H9 (cell line): ENCODE data around the gene RBM38. TPM values are rescaled to one million over a fixed set of nuclear protein-coding genes. Genes with fewer than 3 reads are reported as not detected.
"Not testable (repeated sequence)": the region's sequence is repeated elsewhere in the genome, so short reads cannot be mapped to it uniquely, and the experiment has no call there.

Source experiments
- DNase-seq: peaks from one replicate; pipeline ENCODE4 v3.0.0-alpha.2; 2017
- H2AFZ ChIP-seq: one replicate; pipeline ENCODE4 v1.6.1; 2013; ENCODE audit warnings: mild to moderate bottlenecking, low read length, control low read depth, moderate library complexity
- H2AK5ac ChIP-seq: 2 replicates; pipeline ENCODE4 v1.6.1; 2013; ENCODE audit warnings: low read length, control low read depth, mixed read lengths; ENCODE audit not compliant: insufficient read length
- H2BK120ac ChIP-seq: one replicate; pipeline ENCODE4 v1.6.1; 2013; ENCODE audit warnings: low read depth, mild to moderate bottlenecking, low read length, control low read depth, inconsistent platforms; ENCODE audit not compliant: poor library complexity, severe bottlenecking
- H2BK12ac ChIP-seq: 2 replicates; pipeline ENCODE4 v1.6.1; 2013; ENCODE audit warnings: low read length, control low read depth, mixed read lengths, low read depth; ENCODE audit not compliant: insufficient read length
- H2BK15ac ChIP-seq: 2 replicates; pipeline ENCODE4 v1.6.1; 2013; ENCODE audit warnings: low read depth, low read length, control low read depth
- H2BK20ac ChIP-seq: one replicate; pipeline ENCODE4 v1.6.1; 2013; ENCODE audit warnings: low read depth, mild to moderate bottlenecking, low read length, control low read depth, inconsistent platforms; ENCODE audit not compliant: poor library complexity, severe bottlenecking
- H2BK5ac ChIP-seq: 2 replicates; pipeline ENCODE4 v1.6.1; 2013; ENCODE audit warnings: low read length, control low read depth, mixed read lengths; ENCODE audit not compliant: insufficient read length
- H3K14ac ChIP-seq: 2 replicates; pipeline ENCODE4 v1.6.1; 2013; ENCODE audit warnings: low read length, control low read depth; ENCODE audit not compliant: insufficient read depth
- H3K18ac ChIP-seq: 2 replicates; pipeline ENCODE4 v1.6.1; 2013; ENCODE audit warnings: low read depth, mild to moderate bottlenecking, mixed read lengths, low read length, control low read depth; ENCODE audit not compliant: insufficient read length
- H3K23ac ChIP-seq: 2 replicates; pipeline ENCODE4 v1.6.1; 2013; ENCODE audit warnings: low read length, control low read depth, mixed read lengths, low read depth; ENCODE audit not compliant: insufficient read length
- H3K23me2 ChIP-seq: 2 replicates; pipeline ENCODE4 v1.6.1; 2013; ENCODE audit warnings: low read depth, mild to moderate bottlenecking, mixed read lengths, low read length, control low read depth; ENCODE audit not compliant: insufficient read length, poor library complexity, severe bottlenecking
- H3K27ac ChIP-seq: 2 replicates; pipeline ENCODE4 v1.5.1; 2013; ENCODE audit warnings: low read length, control low read depth, mixed read lengths, low read depth; ENCODE audit not compliant: insufficient read length
- H3K27me3 ChIP-seq: 2 replicates; pipeline ENCODE4 v1.6.1; 2013; ENCODE audit warnings: low read length, control low read depth, inconsistent platforms; ENCODE audit not compliant: insufficient read depth
- H3K4ac ChIP-seq: 2 replicates; pipeline ENCODE4 v1.6.1; 2013; ENCODE audit warnings: low read depth, mild to moderate bottlenecking, control low read depth, inconsistent platforms, low read length, moderate library complexity
- H3K4me1 ChIP-seq: 2 replicates; pipeline ENCODE4 v1.6.1; 2013; ENCODE audit warnings: low read length, control low read depth, inconsistent platforms; ENCODE audit not compliant: insufficient read depth
- H3K4me2 ChIP-seq: 2 replicates; pipeline ENCODE4 v1.6.1; 2013; ENCODE audit warnings: low read length, control low read depth, mixed read lengths; ENCODE audit not compliant: insufficient read length, insufficient read depth
- H3K56ac ChIP-seq: 2 replicates; pipeline ENCODE4 v1.6.1; 2013; ENCODE audit warnings: low read depth, mild to moderate bottlenecking, mixed read lengths, low read length, control low read depth; ENCODE audit not compliant: insufficient read length
- H3K79me1 ChIP-seq: 2 replicates; pipeline ENCODE4 v1.6.1; 2013; ENCODE audit warnings: low read depth, mild to moderate bottlenecking, moderate library complexity, low read length, control low read depth, inconsistent platforms; ENCODE audit not compliant: insufficient read depth, poor library complexity, severe bottlenecking
- H3K79me2 ChIP-seq: 2 replicates; pipeline ENCODE4 v1.6.1; 2013; ENCODE audit warnings: low read length, control low read depth, inconsistent platforms; ENCODE audit not compliant: insufficient read depth
- H3K9ac ChIP-seq: 2 replicates; pipeline ENCODE4 v1.6.1; 2013; ENCODE audit warnings: low read length, control low read depth, mixed read lengths; ENCODE audit not compliant: insufficient read length; ENCODE audit errors: extremely low read depth
- H3K9me3 ChIP-seq: one replicate; pipeline ENCODE4 v1.6.1; 2013; ENCODE audit warnings: low read depth, low read length, inconsistent platforms; ENCODE audit not compliant: control insufficient read depth
- H3T11ph ChIP-seq: one replicate; pipeline ENCODE4 v1.6.1; 2013; ENCODE audit warnings: mild to moderate bottlenecking, low read length, control low read depth, inconsistent platforms
- H4K20me1 ChIP-seq: one replicate; pipeline ENCODE4 v1.6.1; 2013; ENCODE audit not compliant: control insufficient read depth, insufficient read length, insufficient read depth
- H4K5ac ChIP-seq: 2 replicates; pipeline ENCODE4 v1.6.1; 2013; ENCODE audit warnings: low read depth, mild to moderate bottlenecking, mixed read lengths, low read length, control low read depth; ENCODE audit not compliant: insufficient read length
- H4K8ac ChIP-seq: replicated peaks from 2 replicates; pipeline ENCODE4 v1.6.1; 2013; ENCODE audit warnings: low read length, control low read depth, mixed read lengths, low read depth; ENCODE audit not compliant: insufficient read length
- H4K91ac ChIP-seq: 2 replicates; pipeline ENCODE4 v1.6.1; 2013; ENCODE audit warnings: low read depth, mild to moderate bottlenecking, moderate library complexity, mixed read lengths, low read length, control low read depth; ENCODE audit not compliant: insufficient read length
- H3K27ac Mint-ChIP-seq, 3 experiments: 2 replicates in 2 of 3; 3 replicates in 1 of 3; pipeline ENCODE4 v1.8.0; 2020 to 2021; ENCODE audit warnings: mixed read lengths in 3 of 3, mild to moderate bottlenecking in 1 of 3, moderate library complexity in 1 of 3
- H3K27me3 Mint-ChIP-seq: 2 replicates; pipeline ENCODE4 v1.8.0; 2021; ENCODE audit warnings: low read depth, mild to moderate bottlenecking, moderate library complexity, mixed read lengths
- H3K36me3 Mint-ChIP-seq, 3 experiments: 2 replicates in 2 of 3; 3 replicates in 1 of 3; pipeline ENCODE4 v1.8.0; 2020 to 2021; ENCODE audit warnings: low read depth in 3 of 3, mixed read lengths in 3 of 3; ENCODE audit not compliant: insufficient read depth in 1 of 3
- H3K4me1 Mint-ChIP-seq, 2 experiments: 2 replicates each; pipeline ENCODE4 v1.8.0; 2020; ENCODE audit warnings: mixed read lengths in 2 of 2
- H3K4me3 Mint-ChIP-seq, 2 experiments: 2 replicates in 1 of 2; 3 replicates in 1 of 2; pipeline ENCODE4 v1.8.0; 2020 to 2021; ENCODE audit warnings: mild to moderate bottlenecking in 2 of 2, mixed read lengths in 2 of 2, moderate library complexity in 1 of 2
- H3K9me3 Mint-ChIP-seq, 2 experiments: 2 replicates in 1 of 2; 3 replicates in 1 of 2; pipeline ENCODE4 v1.8.0; 2020; ENCODE audit warnings: mild to moderate bottlenecking in 2 of 2, mixed read lengths in 2 of 2, moderate library complexity in 1 of 2
- WGBS: extraction: QIAGEN DNeasy Blood & Tissue Kit; methylation state at CpG from one replicate; pipeline ENCODE4 v1.1.7; 2013; ENCODE audit warnings: missing lambda C conversion rate, low lambda C conversion rate, mixed read lengths; ENCODE audit not compliant: insufficient read length; ENCODE audit errors: extremely low coverage; 5-methylcytosine and 5-hydroxymethylcytosine counted together
- total RNA-seq: library from RNA; stranded (reverse); gene quantifications from 2 replicates; pipeline ENCODE4 v1.2.1, GENCODE V29; 2021
- TF ChIP-seq, protein P1 (sequence below): fragments of 200-600 bp; sonication (generic); conservative IDR thresholded peaks from 3 replicates; pipeline ENCODE4 v1.8.0; 2021; ENCODE audit warnings: antibody characterized with exemption, mild to moderate bottlenecking

The RBM38 gene
- total RNA-seq, 1 experiment from 2014 or later = 66.8 TPM

DNA sequence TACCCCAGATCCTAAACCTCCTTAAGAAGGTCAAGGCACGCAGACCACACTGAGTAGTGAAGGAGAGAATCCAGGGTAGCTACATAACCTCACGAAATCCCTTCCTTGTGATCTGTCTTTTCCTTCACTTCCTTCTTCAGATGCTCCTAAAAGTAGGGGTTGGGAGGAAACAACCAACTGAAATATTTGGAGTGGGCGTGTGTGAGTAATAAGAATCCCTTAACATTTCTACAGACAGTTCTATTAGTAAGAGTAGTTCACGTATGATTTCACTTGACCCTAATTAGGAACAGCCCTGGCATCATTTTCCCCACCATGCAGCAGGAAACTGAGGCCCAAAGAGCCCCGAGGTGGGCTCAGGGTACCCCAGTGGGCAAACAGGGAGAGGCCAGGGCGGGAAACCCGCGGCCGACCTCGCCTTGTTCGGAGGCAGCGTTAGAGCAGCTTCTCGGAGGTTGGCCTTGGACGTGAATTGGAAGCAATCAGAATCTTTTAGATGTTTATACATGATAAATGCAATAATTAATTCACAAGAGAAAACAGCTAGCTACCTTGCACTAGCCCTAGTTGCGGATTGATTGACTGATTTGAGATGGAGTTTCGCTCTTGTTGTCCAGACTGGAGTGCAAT is 41.0 kb upstream of the RBM38 start:
- Histone ChIP-seq H3K9me3 (no peaks in the 10 kb centered on the region), H3K27ac (no peak overlapping the region), H3K56ac (no peak overlapping the region), H2BK120ac (no peak overlapping the region), H2BK15ac (no peak overlapping the region), H3K9ac (no peak overlapping the region), H3K23me2 (peaks cover 5% of the 10 kb centered on the region), H2AK5ac (no peak overlapping the region), H3K23ac (no peak overlapping the region), H2BK20ac (no peak overlapping the region), H3T11ph (no peak overlapping the region), H4K5ac (no peak overlapping the region), H2BK12ac (no peak overlapping the region), H3K4me1 (no peaks in the 10 kb centered on the region), H3K4ac (no peak overlapping the region), H2BK5ac (no peak overlapping the region), H3K18ac (no peak overlapping the region), H3K14ac (no peak overlapping the region), H4K91ac (no peak overlapping the region), H4K8ac (no peak overlapping the region), H3K79me2 (peaks cover 20% of the 10 kb centered on the region; the same call in 1 of the 2 replicates), H3K79me1 (peaks cover 6% of the 10 kb centered on the region), H3K27me3 (no peaks in the 10 kb centered on the region), H2AFZ (no peak overlapping the region), H3K4me2 (no peak overlapping the region), H4K20me1 (no peaks in the 10 kb centered on the region)
- TF ChIP-seq, protein P1, sequence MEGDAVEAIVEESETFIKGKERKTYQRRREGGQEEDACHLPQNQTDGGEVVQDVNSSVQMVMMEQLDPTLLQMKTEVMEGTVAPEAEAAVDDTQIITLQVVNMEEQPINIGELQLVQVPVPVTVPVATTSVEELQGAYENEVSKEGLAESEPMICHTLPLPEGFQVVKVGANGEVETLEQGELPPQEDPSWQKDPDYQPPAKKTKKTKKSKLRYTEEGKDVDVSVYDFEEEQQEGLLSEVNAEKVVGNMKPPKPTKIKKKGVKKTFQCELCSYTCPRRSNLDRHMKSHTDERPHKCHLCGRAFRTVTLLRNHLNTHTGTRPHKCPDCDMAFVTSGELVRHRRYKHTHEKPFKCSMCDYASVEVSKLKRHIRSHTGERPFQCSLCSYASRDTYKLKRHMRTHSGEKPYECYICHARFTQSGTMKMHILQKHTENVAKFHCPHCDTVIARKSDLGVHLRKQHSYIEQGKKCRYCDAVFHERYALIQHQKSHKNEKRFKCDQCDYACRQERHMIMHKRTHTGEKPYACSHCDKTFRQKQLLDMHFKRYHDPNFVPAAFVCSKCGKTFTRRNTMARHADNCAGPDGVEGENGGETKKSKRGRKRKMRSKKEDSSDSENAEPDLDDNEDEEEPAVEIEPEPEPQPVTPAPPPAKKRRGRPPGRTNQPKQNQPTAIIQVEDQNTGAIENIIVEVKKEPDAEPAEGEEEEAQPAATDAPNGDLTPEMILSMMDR = no peak
- Mint-ChIP-seq H3K36me3 (peaks cover 12 to 32% (median 23%) of the 10 kb centered on the region in 3 experiments; a peak in 6 of 7 replicates), H3K27me3 (peaks cover 4% of the 10 kb centered on the region), H3K27ac (no peak overlapping the region), H3K9me3 (peaks cover 0 to 3% of the 10 kb centered on the region in 2 experiments; a peak in 1 of 5 replicates), H3K4me3 (peak overlapping the region; percentile 48 to 70; a peak in 4 of 5 replicates), H3K4me1 (peaks cover 8% of the 10 kb centered on the region in 2 experiments)
- no CpG with 5 or more reads among the region's 16 CpGs for WGBS
- no peak for DNase-seq

DNA sequence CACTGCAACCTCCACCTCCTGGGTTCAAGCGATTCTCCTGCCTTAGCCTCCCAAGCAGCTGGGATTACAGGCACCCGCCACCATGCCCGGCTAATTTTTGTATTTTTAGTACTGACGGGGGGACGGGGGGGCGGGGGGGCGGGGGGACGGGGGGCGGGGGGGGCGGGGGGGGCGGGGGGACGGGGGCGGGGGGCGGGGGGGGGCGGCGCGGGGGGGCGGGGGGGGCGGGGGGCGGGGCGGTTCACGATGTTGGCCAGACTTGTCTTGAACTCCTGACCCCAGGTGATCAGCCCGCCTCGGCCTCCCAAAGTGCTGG is 40.5 kb upstream of the RBM38 start:
- not testable (repeated sequence) for H3K23ac ChIP-seq, H4K91ac ChIP-seq, H3K9ac ChIP-seq, H3K56ac ChIP-seq, H3K23me2 ChIP-seq, H3K27ac ChIP-seq, H3K9me3 ChIP-seq, H3K18ac ChIP-seq, H3K4me1 ChIP-seq, H2BK20ac ChIP-seq, H4K20me1 ChIP-seq, H4K8ac ChIP-seq, H3K9me3 Mint-ChIP-seq, H3K79me1 ChIP-seq, H2AK5ac ChIP-seq, H3K4ac ChIP-seq, H2AFZ ChIP-seq, H3K27me3 ChIP-seq, H4K5ac ChIP-seq, H2BK12ac ChIP-seq, H2BK5ac ChIP-seq, H3T11ph ChIP-seq, DNase-seq, H2BK120ac ChIP-seq, H3K4me1 Mint-ChIP-seq, H2BK15ac ChIP-seq, H3K27ac Mint-ChIP-seq, H3K27me3 Mint-ChIP-seq
- Histone ChIP-seq H3K79me2 (peaks cover 20% of the 10 kb centered on the region; the same call in 1 of the 2 replicates), H3K4me2 (peak overlapping the region; percentile 89), H3K14ac (peak overlapping the region; percentile 79; the same call in 1 of the 2 replicates)
- Mint-ChIP-seq H3K36me3 (peaks cover 14 to 32% (median 27%) of the 10 kb centered on the region in 3 experiments), H3K4me3 (peak overlapping the region; percentile 91 to 95)
- WGBS = no CpG with 5 or more reads among the region's 24 CpGs
